ENCODE data around the gene PRDM11.

Gene PRDM11

DNA sequence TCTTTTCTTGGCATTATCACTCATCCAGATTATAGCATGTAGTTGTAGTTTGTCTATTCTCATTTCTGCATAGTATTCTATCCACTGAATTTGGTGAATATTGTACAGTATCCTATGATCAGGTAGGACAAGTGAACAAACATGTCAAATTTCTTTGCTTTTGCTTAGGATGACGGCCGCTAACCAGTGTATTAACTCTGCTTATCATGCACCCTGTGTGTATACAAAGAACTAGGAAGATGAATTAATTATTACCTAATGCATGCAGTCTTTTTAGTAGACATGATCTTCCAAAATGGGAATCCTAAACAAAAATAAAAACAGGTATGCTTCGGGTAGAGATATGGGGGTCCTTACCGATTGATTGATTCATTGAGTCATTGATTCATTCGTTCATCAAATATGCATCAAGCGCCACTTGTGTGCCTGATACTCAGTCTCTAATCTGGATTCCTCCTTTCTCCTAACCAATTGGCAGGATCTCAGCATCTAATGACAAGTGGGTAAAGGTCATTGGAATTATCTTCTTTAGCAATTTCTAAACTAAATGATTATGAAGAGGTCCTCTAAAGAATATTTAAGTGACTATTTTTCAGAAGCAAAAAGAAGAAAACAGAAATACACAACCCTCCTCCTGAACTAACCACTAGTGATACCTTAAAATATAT lies 27.9 kb downstream of the PRDM11 start:
- DNase-seq (ENCODE audit: low read depth in 2 of 2) = no peak

DNA sequence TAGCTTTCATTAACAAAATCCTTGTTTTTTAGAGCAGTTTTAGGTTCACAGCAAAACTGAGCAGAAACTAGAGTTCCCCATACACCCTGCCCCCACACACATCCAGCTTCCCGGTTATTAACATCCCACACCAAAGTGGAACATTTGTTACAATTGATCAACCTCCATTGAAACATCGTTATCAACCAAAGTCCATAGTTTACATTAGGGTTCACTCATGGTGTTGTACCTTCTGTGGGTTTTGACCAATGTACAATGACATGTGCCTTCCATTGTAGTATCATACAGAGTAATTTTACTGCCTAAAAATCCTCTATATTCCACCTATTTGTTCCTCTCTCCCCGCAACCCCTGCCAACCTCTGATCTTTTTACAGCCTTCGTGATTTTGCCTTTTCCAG lies 28.5 kb downstream of the PRDM11 start:
- no peak for DNase-seq (ENCODE audit: low read depth in 2 of 2)

DNA sequence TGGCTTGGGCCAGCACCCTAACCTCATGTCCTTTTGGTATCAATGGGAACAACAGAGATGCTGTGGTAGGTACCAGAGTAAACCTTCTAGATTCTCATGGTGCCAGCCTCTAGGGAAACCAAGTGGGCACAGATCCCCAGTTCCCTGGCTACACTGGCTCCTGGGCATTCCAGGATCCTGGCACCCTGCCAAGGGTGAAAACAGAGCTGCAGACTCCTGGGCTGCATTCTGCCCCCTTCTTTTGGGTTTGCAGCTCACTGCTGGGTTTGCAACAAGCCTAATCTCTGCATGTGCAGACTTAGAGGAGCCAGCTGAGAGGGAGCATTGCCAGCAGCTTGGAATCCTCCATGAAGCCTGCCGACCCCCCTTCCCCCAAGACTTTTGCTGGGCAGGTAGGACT lies 30.6 kb downstream of the PRDM11 start:
- no peak for DNase-seq (ENCODE audit: low read depth in 2 of 2)

DNA sequence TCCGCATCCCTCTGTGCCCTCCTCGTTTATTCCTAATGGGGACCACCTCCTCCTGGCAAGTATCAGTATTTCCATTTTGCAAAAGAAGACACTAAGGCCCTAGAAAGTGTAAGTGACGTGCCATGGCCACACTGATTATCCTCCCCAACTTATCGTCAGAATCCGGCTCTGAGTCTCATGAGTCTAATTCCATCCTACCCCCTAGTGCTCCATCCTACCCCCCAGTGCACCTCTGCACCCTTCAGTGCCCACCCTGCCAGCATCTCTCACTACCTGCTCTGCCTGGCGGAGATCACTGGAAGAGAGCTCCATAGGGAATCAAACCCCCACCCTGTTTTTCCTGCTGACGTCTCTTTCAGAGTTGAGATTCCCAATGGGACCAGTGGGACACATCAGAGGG lies 31.8 kb downstream of the PRDM11 start:
- no peak for DNase-seq (ENCODE audit: low read depth in 2 of 2)

DNA sequence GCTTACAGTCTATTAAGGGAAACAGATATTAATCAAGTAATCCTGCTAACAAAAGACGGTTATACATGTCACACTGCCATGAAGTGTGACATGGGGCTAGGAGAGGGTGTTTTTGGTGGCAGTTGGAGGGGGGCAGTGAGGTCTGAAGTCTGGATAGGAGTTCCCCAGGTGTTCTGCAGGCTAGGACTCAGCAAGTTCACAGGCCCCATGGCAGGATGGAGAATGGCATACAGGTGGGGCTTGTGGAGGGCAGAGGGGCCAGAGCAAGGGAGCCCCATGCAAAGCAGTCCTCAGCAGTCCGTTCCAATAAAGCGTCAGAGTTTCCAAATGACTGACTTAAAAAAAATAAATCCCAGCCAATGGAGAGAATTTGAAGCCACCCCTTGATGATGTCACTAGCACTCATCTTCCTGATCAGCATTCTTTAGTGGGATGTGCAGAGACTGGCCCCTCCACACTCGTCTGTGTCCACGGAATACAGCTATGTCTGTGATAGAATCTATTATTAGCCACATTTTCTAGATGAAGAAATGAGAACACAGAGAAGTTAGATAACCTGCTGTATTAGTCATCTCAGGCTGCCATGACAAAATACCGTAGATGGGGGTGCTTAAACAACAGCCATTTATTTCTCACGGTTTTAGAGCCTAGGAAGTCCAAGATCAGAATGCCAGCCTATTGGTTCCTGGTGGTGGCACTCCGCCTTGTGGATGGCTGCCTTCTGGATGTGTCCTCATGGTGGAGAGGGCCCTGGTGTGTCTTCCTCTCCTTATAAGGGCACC lies 32.6 kb downstream of the PRDM11 start:
- no peak for DNase-seq (ENCODE audit: low read depth in 2 of 2)

DNA sequence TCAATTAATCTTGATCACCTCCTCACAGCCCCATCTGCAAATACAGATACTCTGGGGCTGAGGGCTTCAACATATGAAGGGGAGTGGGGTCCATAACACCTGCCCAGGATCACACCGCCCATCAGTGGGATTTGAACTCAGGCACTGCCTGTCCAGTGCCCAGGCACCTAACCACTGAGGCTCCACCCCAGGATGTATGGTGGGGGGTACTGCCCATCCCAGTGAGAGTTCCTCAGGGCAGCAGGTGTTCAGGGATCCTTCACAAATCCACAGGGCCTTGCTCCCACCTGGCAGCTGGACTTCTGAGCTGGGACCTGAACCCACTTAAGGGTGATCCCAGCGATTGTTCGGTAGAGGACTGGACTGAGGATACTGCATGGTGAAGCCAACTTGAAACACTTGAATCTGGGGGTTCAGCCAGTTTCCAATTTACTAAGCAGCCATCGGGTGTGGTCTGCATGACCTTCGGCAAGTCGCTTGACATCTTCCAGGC lies 33.3 kb downstream of the PRDM11 start:
- no peak for DNase-seq (ENCODE audit: low read depth in 2 of 2)

DNA sequence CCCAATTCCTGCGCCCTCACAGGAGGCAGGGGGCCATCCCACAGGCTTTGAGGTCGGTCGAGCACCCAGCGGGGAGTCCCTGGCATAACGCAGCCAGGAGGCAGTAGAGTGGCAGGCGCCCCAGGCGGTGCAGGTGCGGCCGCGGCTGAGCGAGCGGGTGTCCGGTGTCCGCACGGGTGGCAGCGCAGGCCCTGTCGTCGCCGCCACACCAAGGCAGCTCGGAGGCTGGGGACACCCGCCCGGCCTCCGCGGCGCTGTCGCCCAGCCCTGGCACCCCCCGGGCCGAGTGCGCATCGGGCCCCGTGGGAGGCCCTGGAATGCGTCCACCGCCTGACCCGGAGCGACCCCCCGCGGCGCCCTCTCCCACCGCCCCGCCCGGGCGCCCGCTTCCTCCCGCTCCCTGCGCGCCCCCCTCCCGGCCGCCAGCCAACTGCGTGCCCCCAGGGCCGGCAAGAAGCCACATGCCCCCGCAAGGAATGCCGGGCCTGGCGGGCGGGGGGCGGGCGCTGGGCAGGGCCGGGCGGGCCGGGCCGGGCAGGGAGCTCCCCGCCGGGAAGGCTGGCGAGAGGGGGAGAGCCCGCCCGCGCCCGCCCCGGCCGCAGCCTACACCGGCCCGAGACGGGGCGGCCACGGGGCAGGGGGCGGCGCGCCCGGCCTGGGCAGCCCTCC lies 33.9 kb downstream of the PRDM11 start:
- peak in 1 of 2 donors; percentile 14 for DNase-seq (ENCODE audit: low read depth in 2 of 2)

DNA sequence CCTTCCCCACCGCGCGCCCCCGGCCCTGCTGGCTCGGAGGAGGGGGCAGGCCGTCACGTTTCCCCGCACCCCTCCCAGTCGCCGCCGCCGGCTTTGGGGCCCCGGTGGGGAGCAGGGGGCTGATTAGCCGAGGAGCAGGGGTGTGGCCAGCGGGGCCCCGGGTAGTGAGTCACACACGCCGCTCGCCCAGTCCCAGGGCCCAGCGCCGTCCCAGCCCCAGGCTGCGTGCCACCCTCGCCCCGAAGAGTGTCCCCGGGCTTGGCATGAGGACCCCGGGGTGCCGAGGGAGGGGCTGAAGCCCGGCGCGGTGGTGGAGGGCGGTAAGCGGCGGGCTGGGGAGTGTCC lies 34.4 kb downstream of the PRDM11 start:
- peak in 1 of 2 donors; percentile 38 for DNase-seq (ENCODE audit: low read depth in 2 of 2)

DNA sequence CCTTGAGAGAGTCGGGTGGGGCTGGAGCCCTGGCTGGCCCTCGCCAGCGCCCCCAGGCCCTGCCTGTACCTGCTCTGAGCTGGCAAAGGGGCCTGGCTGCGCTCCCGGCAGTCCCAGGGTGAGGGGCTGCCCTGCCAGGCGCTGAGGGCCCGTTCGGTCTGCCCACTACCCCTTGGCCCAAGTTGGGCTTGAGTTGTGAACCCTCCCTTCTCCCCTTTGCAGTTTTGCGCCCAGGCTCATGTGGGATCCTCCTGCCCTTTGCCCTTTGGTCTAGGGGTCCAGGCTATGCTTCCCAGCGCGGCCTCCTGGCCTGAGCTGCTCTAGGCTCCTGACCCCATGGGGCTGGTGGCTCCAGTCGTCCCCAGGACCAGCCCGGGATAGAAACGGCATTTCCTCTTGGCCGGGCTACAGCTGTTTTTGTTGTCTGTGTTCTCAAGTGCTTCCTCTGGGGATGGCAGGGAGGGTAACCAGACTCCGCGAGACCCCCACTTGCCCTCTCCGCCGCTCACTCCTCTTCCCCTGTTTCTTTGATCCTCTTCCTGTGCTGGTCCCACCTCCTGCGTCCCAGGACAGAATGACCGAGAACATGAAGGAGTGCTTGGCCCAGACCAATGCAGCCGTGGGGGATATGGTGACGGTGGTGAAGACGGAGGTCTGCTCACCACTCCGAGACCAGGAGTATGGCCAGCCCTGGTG lies 34.9 kb downstream of the PRDM11 start:
- no peak for DNase-seq (ENCODE audit: low read depth in 2 of 2)

DNA sequence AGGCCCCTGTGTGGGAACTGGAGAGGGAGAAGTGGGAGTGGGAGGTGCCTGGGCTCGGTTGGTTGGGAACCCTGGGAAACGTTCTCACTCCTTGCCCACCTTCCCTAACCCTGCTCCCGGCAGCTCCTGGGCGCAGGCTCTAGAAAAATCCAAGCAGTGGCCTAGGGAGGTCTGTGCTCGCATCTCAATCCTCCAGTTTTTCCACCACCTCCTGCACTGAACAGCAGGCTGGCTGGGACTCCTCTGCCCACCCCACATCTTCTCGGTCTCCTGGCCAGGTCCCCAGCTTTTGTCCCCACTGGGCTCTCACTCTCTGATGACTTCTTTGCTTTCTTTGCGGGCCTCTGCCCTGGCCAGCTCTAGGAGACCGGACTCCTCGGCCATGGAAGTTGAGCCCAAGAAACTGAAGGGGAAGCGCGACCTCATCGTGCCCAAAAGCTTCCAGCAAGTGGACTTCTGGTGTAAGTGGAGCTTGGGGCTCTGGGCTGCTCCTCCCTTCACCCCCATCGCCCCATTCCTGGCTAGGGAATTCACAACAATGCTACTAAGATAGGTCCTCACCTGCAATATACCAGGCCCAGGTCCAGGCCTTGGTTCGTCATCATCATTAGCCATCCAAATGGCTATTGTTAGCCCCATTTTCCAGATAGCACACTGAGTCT lies 35.6 kb downstream of the PRDM11 start:
- DNase-seq (ENCODE audit: low read depth in 2 of 2) = no peak

DNA sequence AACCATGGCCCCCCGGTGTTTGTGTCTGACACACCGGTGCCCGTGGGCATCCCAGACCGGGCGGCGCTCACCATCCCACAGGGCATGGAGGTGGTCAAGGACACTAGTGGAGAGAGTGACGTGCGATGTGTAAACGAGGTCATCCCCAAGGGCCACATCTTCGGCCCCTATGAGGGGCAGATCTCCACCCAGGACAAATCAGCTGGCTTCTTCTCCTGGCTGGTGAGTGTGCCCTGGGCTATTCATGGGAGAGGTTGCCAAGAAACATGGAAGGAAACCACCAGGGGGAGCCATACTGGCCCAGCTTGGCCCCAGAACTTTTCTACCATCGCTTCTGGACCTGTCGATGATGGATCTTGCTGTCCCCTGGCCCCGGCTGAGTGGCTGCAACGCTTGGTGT lies 36.5 kb downstream of the PRDM11 start:
- no peak for DNase-seq (ENCODE audit: low read depth in 2 of 2)

DNA sequence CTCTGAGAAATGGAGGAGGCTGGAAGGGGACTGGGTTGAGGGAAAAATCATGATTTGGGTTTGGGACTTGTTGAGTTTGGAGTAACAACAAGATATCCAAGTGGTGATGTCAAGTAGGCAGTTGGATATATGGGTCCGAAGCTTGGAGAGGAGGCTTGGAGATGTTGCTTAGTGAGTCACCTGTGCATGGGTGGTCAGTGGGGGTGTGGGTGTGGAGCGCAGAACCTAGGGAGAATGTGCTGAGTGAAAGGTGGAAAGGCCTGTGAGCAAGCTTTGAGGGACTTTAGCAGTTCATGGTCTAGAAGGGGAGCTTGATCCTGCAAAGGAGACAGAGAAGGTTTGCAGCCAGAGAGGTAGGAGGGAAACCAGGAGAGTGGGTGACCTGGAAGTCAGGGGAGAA lies 38.2 kb downstream of the PRDM11 start:
- DNase-seq (ENCODE audit: low read depth in 2 of 2) = no peak

DNA sequence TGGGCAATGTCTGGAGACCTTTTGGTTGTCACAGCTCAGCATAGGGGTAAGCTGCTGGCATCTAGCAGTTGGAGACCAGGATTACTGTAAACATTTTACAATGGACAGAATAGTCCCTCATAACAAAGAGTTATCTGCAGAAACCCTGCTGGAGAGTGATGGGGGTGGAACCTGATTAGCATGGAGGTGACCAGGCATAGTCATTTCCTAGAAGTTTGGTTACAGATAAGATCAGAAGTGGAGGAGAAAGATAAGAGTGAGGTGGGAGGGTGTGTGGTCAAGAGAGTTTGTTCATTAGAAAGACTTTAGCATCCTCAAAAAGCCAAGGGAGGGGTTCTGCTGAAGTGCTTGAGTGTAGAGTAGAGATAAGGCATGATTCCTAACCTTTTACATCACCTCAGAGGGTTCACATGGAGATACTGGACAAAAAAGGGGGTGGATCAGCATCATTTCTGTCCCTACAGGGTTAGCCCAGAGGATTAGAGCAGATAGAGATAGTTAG lies 38.8 kb downstream of the PRDM11 start:
- DNase-seq (ENCODE audit: low read depth in 2 of 2) = no peak

DNA sequence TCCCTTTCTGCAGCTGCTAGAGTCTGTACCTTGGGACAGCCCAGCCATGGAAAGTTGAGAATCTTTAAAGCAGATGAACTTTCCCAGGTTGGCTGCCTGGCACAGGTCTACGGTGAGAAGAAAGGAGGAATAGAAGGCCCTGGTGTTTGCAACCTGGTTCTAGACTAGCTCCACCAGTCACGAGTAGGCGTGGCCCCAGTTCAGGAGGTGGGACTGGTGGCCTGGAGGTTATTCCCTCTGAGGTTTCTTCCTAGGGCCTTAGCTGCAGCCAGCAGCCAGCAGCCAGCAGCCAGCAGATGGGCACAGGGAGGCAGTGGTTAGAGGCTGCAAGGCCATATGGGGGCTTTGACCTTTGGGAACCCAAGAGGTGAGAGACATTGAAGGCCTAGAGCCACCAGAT lies 40.9 kb downstream of the PRDM11 start:
- no peak for DNase-seq (ENCODE audit: low read depth in 2 of 2)

DNA sequence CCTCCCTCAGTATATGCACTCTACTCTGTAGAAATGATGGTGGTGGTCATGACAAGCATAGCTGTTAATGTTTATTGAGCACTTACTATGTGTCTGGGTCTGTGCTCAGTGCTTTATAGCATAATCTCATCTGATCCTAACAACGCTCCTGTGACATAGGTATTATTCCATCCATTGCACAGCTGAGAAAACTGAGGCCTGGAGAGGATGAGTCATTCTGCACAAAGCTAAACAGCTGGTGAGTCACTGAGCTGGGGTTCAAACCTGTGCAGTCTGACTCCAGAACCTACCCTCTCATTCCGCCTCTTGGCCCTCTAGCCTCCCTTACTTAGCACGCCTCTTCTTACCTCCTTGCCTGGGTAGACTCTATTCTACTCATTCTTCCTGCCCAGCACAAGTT lies 41.7 kb downstream of the PRDM11 start:
- no peak for DNase-seq (ENCODE audit: low read depth in 2 of 2)

DNA sequence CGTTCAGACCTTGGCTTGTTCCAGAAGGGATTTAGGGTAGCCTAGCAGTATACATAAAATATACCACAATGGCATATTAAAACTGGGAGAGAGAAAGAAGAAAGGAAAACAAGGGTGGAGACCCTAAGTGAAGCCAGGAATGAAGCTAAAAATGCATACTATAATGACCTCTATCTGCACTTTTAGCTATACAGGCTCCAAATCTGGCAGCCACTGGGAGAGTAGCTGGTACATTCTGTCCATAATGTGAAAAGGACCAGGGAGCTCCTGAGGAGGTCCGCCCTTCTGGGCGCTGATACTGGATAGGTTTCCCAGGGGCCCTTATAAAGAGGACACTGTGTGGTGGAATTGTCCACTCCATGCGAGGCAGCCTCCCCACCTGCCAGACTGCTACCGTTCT lies 42.8 kb downstream of the PRDM11 start:
- DNase-seq (ENCODE audit: low read depth in 2 of 2) = no peak

DNA sequence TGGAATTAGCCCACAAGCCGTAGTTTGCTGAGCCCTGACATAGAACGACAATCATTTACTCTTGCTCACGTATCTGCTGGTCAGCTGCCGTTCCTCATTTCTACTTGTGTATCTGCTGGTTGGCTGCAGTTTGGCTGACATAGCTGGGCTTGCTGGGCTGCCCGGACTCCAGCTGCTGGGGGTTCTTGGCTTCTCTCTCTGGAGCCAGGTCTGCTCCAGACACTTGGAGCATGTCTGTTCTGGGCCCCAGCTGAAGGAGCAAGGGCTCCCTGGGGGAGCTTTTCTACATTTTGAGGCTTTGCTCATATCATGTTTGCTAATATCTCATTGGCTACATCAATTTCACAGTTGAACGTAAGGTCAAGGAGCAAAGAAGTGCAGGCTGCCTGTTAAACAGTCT lies 47.3 kb downstream of the PRDM11 start:
- no peak for DNase-seq (ENCODE audit: low read depth in 2 of 2)

DNA sequence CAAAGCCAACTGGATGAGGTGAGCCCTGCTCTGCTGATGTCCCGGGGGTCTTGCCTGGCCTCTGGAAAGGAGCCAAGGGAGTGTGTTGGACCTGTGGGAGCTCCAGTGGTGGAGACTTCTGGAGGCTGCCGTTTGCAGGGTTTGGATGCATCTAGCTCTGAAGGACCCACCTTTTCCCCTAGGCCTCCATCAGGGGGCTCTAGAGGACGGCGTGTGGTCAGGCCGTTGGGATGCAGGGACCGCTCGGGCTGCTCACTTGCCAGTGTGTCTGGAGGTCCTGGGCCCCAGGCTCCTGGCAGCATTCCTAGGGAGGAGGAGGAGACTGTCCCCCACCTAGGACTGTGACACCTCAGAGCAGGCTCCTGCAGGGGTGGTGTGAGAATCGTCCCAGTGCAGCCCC lies 58.3 kb downstream of the PRDM11 start:
- DNase-seq (ENCODE audit: low read depth in 2 of 2) = no peak

DNA sequence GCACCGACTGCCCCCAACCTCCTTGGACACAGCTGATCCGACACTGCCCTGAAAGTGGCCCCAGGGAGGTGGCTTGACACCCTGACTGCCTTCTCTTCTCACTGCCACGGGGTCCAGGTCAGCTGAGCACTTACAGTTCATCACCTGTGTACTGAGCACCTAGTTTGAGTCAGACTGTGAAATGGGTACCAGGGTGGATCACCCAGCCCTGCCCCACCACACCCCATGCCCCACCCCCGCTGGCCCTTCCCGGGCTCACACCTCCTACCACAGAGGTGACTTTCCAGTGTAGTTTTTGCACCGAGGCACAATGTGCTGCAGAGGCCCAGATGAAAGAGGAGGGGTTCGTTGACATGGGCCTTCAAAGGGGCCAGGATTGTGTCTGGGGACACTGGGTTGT lies 59.5 kb downstream of the PRDM11 start:
- DNase-seq (ENCODE audit: low read depth in 2 of 2) = no peak

DNA sequence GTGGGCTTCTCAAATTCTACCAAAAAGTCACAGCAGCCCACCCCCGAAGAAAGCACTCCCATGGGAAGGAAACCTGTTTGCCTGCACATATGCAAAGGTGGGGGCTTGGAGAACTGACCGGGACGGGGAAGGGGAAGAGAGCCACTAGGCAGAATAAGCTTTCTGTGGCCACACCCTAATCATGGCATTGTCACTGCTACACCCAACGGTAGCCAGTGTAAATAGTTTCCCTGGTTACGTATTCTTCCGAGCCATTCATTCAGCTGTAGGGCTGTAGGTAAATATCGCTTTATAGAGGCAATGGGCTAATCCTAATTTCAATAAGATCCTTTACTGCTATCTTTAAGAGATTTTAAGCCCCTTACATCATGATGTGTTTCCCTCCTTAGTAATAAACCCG lies 61.7 kb downstream of the PRDM11 start:
- DNase-seq (ENCODE audit: low read depth in 2 of 2) = no peak

DNA sequence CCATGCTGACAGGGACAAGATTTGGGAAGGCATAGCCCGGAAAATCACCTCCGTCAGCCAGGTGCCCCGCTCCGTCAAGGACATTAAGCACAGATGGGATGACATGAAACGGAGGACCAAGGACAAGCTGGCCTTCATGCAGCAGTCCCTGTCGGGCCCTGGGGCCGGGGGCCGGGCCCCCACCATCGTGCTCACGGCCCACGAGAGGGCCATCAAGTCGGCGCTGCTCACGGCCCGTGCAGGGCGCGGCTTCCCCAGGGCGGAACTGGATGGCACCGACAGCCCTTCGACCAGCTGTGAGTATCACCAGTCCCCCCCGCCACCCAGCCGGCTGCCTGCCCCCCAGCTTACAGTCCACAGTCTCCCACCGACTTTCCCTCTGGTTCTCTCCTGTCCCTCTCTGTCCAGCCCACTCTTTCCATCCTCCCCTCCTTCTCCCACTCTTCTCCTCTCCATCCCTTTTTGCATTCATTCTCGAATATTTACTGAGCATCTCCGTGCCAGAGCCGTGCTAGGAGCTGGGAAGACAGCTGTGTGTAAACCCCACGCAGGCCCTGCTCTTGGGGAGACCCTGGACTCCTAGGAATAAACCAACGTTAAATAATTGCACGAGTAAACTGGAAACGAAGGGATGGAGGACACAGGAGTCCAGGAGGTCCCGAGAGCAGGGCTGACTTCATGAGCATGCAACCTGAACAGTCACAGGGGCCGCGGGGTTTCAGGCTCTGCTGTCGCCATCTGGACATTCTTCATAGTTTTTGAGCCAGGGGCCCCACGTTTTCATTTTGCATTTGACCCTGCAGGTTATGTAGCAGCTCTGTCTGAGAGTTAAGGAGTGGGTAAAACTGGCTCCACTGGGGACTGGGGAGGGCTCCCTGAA lies 62.8 kb downstream of the PRDM11 start:
- no peak for DNase-seq (ENCODE audit: low read depth in 2 of 2)
